GM21526 (cell line): Measurements from ENCODE around the gene ZNF592.
"Not testable (repeated sequence)": the region's sequence is repeated elsewhere in the genome, so short reads cannot be mapped to it uniquely, and the experiment has no call there.

ENCODE experiments used
- ATAC-seq: cut with Tn5 transposase; IDR thresholded peaks from one replicate; pipeline ENCODE4 v1.9.1; 2021; ENCODE audit warnings: moderate library complexity; ENCODE audit not compliant: unreplicated experiment, low FRiP score

The ZNF592 gene

DNA sequence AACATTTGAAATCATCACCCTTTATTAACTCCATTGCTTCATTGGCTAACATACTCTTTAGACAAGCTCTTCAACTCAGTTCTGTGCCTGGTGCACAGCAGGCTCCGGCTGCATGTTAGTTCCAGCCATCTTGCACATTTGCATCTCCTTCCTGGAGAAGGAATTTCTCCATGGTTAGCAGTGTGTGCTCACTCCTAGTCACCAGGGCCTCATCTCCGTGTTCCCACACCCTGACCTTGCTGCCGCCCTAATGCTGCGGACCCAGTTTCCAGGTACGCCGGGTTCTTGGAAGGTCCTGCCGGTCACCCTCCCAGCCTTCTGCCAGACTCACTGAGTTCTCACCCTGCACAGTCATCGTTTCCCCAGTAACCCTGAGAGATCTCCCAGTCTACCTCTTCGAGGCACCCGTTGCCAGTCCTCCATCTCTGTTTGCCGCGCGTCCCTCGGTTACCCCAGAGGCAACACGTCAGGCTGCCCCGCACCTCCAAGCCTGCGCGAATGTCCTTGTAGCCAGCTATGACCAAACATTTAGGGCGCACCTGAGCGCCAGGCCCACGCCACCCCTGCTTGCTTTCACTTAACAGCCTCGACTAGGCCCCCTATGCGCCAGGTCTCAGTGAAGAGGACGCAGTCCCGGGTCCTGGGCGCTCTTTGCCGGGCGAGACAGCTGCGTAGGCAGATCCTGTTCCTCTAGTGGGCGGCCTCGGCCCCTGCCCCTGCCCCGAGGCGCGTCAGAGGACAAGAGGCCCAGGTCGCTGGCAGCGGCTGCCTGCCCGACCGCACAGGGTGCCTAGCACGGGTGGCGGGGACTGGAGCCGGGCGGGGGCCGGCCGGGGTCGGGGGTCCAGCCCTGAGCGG, 747 bp upstream of the ZNF592 start:
- peak; percentile 37 for ATAC-seq

- ATAC-seq = no peak
These were observed 959 bp downstream of the ZNF592 start for GRCh38 chr15:84749111-84749991.

DNA sequence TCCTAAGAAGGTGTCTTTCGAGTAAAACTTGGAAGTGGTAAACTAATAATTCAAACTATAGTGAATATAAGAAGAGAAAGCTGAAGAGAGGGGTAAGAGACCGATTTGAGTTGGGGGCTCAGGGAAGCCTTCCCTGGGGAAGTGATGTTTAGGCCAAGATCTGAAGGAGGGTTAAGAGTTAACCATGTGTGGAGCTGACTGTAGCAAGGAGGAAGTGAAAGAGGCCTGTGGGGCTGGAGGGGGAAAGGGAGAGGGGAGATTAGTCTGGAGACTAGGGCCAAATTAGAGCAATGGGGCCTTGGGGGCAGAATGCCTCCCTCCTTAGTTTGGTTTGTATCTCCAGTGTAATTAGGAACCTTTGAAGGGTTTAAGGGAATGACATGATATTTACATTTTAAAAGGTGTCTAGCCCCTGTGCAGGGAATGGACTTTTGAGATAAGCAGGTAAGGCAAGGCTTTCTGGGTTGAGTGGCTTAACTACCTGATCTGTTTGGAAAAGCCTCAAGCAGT, 2.2 kb downstream of the ZNF592 start:
- ATAC-seq = no peak

GRCh38 chr15:84751721-84752120, 3.3 kb downstream of the ZNF592 start:
- not testable (repeated sequence) for ATAC-seq

DNA sequence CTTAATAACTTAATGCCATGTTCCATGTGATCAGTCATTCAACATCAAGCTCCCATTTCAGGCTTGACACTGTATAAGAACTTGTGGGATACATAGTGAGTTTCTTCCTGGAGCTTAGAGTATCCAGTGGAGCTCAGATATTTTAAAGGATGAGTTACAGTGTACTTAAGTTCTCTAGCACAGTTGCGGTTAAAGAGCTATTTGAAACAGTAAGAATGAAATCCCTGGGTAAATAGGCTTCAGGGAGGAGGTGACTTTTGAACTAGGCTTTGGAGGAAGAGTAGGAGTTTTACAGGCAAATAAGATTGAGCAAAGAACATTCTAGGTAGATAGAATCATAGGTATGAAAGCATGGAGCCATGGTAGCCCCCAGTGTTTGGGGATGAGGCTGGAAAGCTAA, 3.8 kb downstream of the ZNF592 start:
- ATAC-seq = no peak

- no peak for ATAC-seq
These were observed 4.3 kb downstream of the ZNF592 start for GRCh38 chr15:84752700-84753099.

GRCh38 chr15:84754889-84755288, 6.5 kb downstream of the ZNF592 start:
- ATAC-seq = not testable (repeated sequence)

- no peak for ATAC-seq
These were observed 7.5 kb downstream of the ZNF592 start for GRCh38 chr15:84755736-84756527.

DNA sequence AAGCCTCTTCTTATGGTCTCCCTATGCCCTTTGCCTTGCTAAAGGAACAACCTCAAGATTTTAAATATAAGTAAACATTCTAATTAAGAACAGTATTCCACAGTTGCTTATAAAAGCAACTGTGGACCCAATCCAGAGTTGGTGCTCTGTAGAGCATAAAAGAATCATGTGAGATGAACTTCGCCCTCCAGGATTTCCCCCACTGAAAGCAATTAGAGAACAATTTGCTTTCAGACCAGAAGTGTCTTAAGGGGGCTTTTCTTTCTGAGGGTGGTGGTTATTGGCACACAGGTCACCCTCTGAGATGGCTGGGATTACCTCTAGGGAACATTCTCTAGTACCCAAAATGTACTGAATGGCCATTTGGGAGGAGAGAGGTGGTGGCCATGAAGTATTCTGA, 10.6 kb downstream of the ZNF592 start:
- no peak for ATAC-seq

DNA sequence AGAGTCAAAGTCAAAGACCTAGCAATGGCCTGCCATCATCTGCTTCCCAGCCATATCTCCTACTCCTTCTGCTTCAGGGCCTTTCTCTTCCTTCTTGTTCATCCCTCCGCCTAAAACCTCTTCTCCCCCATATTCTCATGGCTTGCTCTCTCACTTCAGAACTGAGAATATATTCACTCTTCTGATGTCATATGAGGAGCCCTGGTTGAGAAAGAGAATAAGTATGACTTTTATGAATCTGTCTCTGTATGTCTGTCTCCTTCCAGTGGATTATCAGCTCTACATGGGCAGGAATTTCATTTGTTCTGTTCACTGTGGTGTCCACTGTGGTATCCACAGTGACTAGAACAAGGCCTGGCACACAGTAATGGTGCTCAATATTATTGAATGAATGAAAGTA, 11.8 kb downstream of the ZNF592 start:
- ATAC-seq = no peak

DNA sequence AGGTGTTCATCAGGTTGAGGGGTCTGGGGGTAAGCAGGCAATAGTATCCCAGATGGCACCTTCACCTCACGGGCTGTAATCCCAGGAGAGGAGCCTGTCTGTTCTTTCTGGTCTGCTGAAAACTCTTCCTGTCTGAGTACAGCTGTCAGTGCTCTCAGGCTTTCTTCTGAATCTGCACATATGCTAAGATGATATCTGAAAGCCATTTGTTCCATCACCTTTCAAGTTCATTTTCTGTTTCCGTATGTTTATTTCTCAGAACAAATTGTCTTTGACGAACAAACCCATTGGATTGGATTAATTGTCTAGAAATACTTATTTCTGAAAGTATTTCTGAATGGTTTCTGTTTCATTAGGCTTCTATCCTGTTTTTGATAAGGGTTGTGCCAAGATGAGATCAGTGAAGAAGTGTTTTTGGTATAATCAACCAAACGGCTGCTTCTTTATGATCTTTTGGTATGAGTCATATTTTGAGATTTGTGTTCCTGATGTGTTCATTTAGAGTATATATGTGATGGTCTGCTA, 13.3 kb downstream of the ZNF592 start:
- no peak for ATAC-seq

GRCh38 chr15:84762840-84763572, 14.6 kb downstream of the ZNF592 start:
- no peak for ATAC-seq

DNA sequence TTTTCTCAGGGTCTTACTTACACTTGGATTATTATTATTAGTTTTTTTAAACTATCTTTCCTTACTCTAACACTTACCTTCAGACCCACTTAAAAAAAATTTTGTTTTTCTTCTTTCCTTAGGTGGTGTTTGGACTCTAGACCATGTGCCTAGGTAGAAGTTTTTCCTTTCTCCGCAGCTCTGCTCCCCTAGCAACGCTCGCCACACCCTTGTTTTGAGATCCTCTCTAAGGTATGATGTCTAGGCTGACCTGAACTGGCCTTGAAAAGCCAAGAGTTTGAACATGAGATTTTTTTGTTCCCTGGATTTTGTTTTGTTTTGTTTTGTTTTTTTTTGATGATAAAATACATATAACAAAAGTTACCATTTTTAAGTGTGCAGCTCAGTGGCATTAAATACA, 16.2 kb downstream of the ZNF592 start:
- ATAC-seq = no peak

DNA sequence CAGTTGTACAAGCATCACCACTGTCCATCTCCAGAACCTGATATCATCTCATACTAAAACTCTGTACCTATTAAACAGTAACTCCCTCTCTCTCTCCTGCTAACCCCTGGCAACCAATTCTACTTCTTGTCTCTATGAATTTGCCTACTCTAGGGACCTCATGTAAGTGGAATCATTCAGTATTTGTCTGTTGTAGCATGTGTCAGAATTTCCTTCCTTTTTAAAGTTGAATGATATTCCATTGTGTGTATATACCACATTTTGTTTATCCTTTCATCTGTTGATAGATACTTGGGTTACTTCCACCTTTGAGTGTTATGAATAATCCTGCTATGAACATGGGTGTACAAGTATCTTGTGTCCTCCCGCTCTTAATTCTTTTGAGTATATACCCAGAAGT, 16.6 kb downstream of the ZNF592 start:
- no peak for ATAC-seq

- no peak for ATAC-seq
These were observed 17.3 kb downstream of the ZNF592 start for GRCh38 chr15:84765675-84766074.

DNA sequence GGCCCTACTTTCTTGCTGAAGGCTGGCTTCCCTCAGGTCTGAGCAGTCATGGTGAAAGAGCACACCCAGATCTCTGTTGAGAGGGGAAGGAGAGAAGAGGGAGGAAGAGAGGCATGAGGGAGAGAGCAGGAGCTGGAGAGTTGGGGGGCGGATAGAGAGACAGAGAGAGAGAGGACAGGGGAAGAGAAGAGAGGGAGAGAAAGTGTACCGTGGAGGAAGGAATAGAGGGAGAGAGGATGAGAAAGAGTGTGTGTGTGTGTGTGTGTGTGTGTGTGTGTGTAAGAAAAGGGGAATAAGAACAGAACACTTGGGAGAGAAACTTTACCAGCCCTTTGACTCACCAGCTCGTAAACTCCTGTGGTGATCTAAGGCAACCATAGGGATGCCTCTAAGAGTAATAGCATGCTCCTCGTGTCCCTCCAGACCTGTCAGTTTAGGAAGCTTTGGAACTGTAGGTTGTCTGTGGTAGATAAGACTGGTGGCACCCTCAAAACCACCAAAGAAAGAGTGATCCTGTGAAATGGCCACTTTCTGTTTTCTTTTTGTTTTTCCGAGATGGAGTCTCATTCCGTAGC, 18.2 kb downstream of the ZNF592 start:
- ATAC-seq = no peak

GRCh38 chr15:84772031-84772430, 23.6 kb downstream of the ZNF592 start:
- ATAC-seq = no peak

GRCh38 chr15:84772467-84772866, 24.1 kb downstream of the ZNF592 start:
- no peak for ATAC-seq

DNA sequence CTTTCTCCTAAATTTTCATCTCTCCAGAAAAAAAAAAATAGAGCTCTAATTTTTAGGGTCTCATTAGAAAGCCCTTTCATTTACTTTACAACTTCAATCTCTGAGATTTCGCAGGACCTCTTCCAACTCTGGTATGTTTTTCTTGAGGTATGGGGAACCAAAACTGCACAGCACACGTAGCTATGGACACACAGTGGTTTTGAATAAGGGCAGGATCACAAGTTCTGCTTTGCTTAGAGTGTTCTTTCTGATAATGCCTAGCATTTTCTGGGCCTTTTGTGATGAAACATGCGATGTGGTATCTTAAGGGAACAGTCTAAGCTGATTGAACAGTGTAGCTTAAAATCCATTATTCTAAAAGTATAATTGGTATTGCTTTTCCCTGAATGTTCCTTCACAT, 25.3 kb downstream of the ZNF592 start:
- no peak for ATAC-seq
